Activated CD4-positive, alpha-beta memory T cell treated with anti-CD3 and anti-CD28 coated beads, Interleukin-2, amount 10 ng/mL, durations not matched to agents 7 days and 5 days (primary cell): ENCODE measurements around the gene MON2. TPM values are rescaled to one million over a fixed set of nuclear protein-coding genes. Genes with fewer than 3 reads are reported as not detected.
"Not testable (repeated sequence)": the region's sequence is repeated elsewhere in the genome, so short reads cannot be mapped to it uniquely, and the experiment has no call there.

ENCODE experiments used
- CTCF ChIA-PET: fragments of 350-600 bp; sonication (Branson Sonifier 250); formaldehyde crosslinking; loops from one replicate; lab custom pipeline; 2021; ENCODE audit warnings: antibody characterized with exemption, inconsistent platforms; lab: Charles Lee
- POLR2A ChIA-PET: fragments of 350-600 bp; sonication (Branson Sonifier 250); formaldehyde crosslinking; loops from one replicate; lab custom pipeline; 2021; ENCODE audit warnings: antibody characterized with exemption; lab: Charles Lee
- DNase-seq: peaks from one replicate; pipeline ENCODE4 v3.0.0-alpha.2; 2020
- H3K27ac Mint-ChIP-seq: one replicate; pipeline ENCODE4 v1.8.0; 2021; ENCODE audit warnings: mild to moderate bottlenecking, mixed read lengths
- H3K27me3 Mint-ChIP-seq: one replicate; pipeline ENCODE4 v1.8.0; 2021; ENCODE audit warnings: mixed read lengths
- H3K36me3 Mint-ChIP-seq: one replicate; pipeline ENCODE4 v1.8.0; 2021; ENCODE audit warnings: low read depth, mixed read lengths
- H3K4me1 Mint-ChIP-seq: one replicate; pipeline ENCODE4 v1.8.0; 2021; ENCODE audit warnings: mixed read lengths
- H3K4me3 Mint-ChIP-seq: one replicate; pipeline ENCODE4 v1.8.0; 2021; ENCODE audit warnings: mild to moderate bottlenecking, mixed read lengths
- H3K9me3 Mint-ChIP-seq: one replicate; pipeline ENCODE4 v1.8.0; 2021; ENCODE audit warnings: mixed read lengths
- total RNA-seq, 2 experiments: library from RNA; stranded (reverse); gene quantifications; one replicate each; pipeline ENCODE4 v1.2.3, GENCODE V29; 2021

MON2 gene
- total RNA-seq, 2 experiments from 2014 or later = 42.0 to 45.0 TPM

GRCh38 chr12:62455429-62455828, 11.2 kb upstream of the MON2 start:
- POLR2A ChIA-PET = interaction anchor here (1.4 kb wide), 1 partner anchor 12 kb away, joined by 5 read pairs; no protein-coding TSS in a partner anchor
- not testable (repeated sequence) for H3K27me3 Mint-ChIP-seq, H3K36me3 Mint-ChIP-seq, H3K4me3 Mint-ChIP-seq, H3K9me3 Mint-ChIP-seq, H3K4me1 Mint-ChIP-seq, H3K27ac Mint-ChIP-seq, DNase-seq
- CTCF ChIA-PET = interaction anchor here (0.7 kb wide), 1 partner anchor 69 kb away, joined by 3 read pairs; no protein-coding TSS in a partner anchor

DNA sequence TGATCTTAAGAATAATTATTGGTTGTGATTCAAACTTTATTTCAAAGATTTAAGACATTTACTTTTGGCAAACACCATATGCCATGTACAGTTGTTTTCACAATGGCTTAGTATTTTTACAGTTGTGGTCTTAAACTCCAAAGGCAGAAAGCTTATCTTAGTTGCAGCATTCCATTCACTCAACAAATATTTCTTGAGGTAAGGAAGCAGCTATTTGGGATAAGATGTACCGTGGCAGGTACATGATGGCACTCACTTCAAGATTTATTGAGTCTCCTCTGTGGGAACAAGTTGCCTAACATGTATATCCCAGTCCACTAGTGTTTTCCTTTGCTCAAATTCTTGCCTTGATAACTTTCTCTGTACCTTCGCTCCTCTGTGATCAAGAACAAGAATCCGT, 8.0 kb upstream of the MON2 start:
- no peak overlapping the region for H3K4me3 Mint-ChIP-seq
- H3K4me1 Mint-ChIP-seq = no peaks in the 10 kb centered on the region
- H3K36me3 Mint-ChIP-seq = peaks cover 4% of the 10 kb centered on the region
- H3K27me3 Mint-ChIP-seq = peaks cover 7% of the 10 kb centered on the region
- CTCF ChIA-PET = interaction anchor here (1.0 to 1.1 kb wide), 2 partner anchors 9 to 23 kb away, joined by 3 read pairs; partner anchors contain the start of gene MON2
- no peak overlapping the region for H3K27ac Mint-ChIP-seq
- DNase-seq = no peak
- POLR2A ChIA-PET = interaction anchor here (2.1 kb wide), 1 partner anchor 8 kb away, joined by 6 read pairs; the partner anchor contains the start of gene MON2
- peaks cover 18% of the 10 kb centered on the region for H3K9me3 Mint-ChIP-seq

DNA sequence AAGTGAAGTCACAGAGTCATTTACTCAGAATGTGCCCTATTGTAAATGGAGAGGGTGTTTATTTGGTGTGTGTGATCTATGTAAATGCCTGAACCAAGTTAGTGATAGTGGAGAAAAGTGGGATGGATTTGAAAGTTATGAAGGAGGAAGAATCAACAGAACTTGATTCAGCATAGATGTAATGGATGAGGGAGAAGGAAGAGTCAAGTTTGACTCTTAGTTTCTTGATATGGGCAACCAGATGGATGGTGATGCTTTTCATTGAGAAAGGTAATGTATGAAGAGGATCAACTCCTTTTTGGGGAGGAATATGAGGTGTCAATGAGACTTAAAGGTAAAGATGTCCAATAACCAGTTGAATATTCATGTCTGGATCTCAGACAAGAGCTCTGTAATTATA, 6.7 kb upstream of the MON2 start:
- peaks cover 21% of the 10 kb centered on the region for H3K9me3 Mint-ChIP-seq
- H3K4me3 Mint-ChIP-seq = no peak overlapping the region
- no peaks in the 10 kb centered on the region for H3K4me1 Mint-ChIP-seq
- H3K36me3 Mint-ChIP-seq = peaks cover 6% of the 10 kb centered on the region
- ChIA-PET POLR2A (no interaction called here), CTCF (interaction anchor here (1.4 kb wide), 1 partner anchor 23 kb away, joined by 3 read pairs; no protein-coding TSS in a partner anchor)
- no peak for DNase-seq
- peaks cover 7% of the 10 kb centered on the region for H3K27me3 Mint-ChIP-seq
- no peak overlapping the region for H3K27ac Mint-ChIP-seq

GRCh38 chr12:62461171-62461837, 5.3 kb upstream of the MON2 start:
- H3K27ac Mint-ChIP-seq, H3K4me3 Mint-ChIP-seq, H3K4me1 Mint-ChIP-seq, H3K36me3 Mint-ChIP-seq, CTCF ChIA-PET, H3K27me3 Mint-ChIP-seq, POLR2A ChIA-PET, DNase-seq: not testable (repeated sequence)
- peaks cover 18% of the 10 kb centered on the region for H3K9me3 Mint-ChIP-seq

GRCh38 chr12:62463252-62463651, 3.4 kb upstream of the MON2 start:
- Mint-ChIP-seq H3K4me1 (peaks cover 14% of the 10 kb centered on the region), H3K9me3 (peaks cover 17% of the 10 kb centered on the region), H3K36me3 (peaks cover 10% of the 10 kb centered on the region)
- DNase-seq, POLR2A ChIA-PET, H3K4me3 Mint-ChIP-seq, H3K27me3 Mint-ChIP-seq, CTCF ChIA-PET, H3K27ac Mint-ChIP-seq: not testable (repeated sequence)

- Mint-ChIP-seq H3K4me1 (peaks cover 25% of the 10 kb centered on the region), H3K9me3 (peaks cover 14% of the 10 kb centered on the region), H3K4me3 (peak overlapping the region; percentile 88), H3K36me3 (peaks cover 10% of the 10 kb centered on the region), H3K27me3 (peaks cover 3% of the 10 kb centered on the region), H3K27ac (peak overlapping the region; percentile 88)
- ChIA-PET POLR2A (interaction anchor here (0.6 to 2.9 kb wide), 12 partner anchors 8 to 348 kb away, joined by 3 to 40 read pairs (median 4); partner anchors contain the start of gene USP15), CTCF (interaction anchor here (0.5 to 1.5 kb wide), 7 partner anchors 10 to 598 kb away, joined by 3 to 4 read pairs (median 3); no protein-coding TSS in a partner anchor)
- peak; percentile 31 for DNase-seq
These were observed 520 bp upstream of the MON2 start for GRCh38 chr12:62466018-62466593.

- peaks cover 5% of the 10 kb centered on the region for H3K9me3 Mint-ChIP-seq
- ChIA-PET CTCF (interaction anchor here (0.7 kb wide), 1 partner anchor 181 kb away, joined by 3 read pairs; no protein-coding TSS in a partner anchor), POLR2A (interaction anchor here (0.6 to 1.3 kb wide), 2 partner anchors 14 to 47 kb away, joined by 3 read pairs; no protein-coding TSS in a partner anchor)
- no peak overlapping the region for H3K27ac Mint-ChIP-seq
- peak overlapping the region; percentile 88 for H3K4me3 Mint-ChIP-seq
- peaks cover 25% of the 10 kb centered on the region for H3K4me1 Mint-ChIP-seq
- peaks cover 12% of the 10 kb centered on the region for H3K36me3 Mint-ChIP-seq
- DNase-seq = no peak
- H3K27me3 Mint-ChIP-seq = no peaks in the 10 kb centered on the region
These were observed 1.8 kb downstream of the MON2 start for GRCh38 chr12:62468397-62468796.

GRCh38 chr12:62468935-62469334, 2.3 kb downstream of the MON2 start:
- Mint-ChIP-seq H3K4me1 (peaks cover 26% of the 10 kb centered on the region), H3K36me3 (peaks cover 13% of the 10 kb centered on the region), H3K27ac (no peak overlapping the region), H3K27me3 (no peaks in the 10 kb centered on the region), H3K9me3 (peaks cover under 1% of the 10 kb centered on the region), H3K4me3 (no peak overlapping the region)
- ChIA-PET CTCF (interaction anchor here (0.7 to 1.0 kb wide), 2 partner anchors 137 to 180 kb away, joined by 3 read pairs; no protein-coding TSS in a partner anchor), POLR2A (interaction anchor here (0.6 to 1.2 kb wide), 2 partner anchors 14 to 89 kb away, joined by 3 read pairs; no protein-coding TSS in a partner anchor)
- no peak for DNase-seq

GRCh38 chr12:62469704-62470103, 3.1 kb downstream of the MON2 start:
- POLR2A ChIA-PET = interaction anchor here (1.2 kb wide), 1 partner anchor 90 kb away, joined by 3 read pairs; no protein-coding TSS in a partner anchor
- CTCF ChIA-PET = interaction anchor here (1.0 to 1.2 kb wide), 2 partner anchors 32 to 136 kb away, joined by 3 to 5 read pairs; no protein-coding TSS in a partner anchor
- peaks cover 15% of the 10 kb centered on the region for H3K36me3 Mint-ChIP-seq
- no peak overlapping the region for H3K27ac Mint-ChIP-seq
- no peak for DNase-seq
- H3K4me3 Mint-ChIP-seq = peak overlapping the region; percentile 3
- peaks cover 28% of the 10 kb centered on the region for H3K4me1 Mint-ChIP-seq
- H3K9me3 Mint-ChIP-seq = no peaks in the 10 kb centered on the region
- H3K27me3 Mint-ChIP-seq = no peaks in the 10 kb centered on the region

GRCh38 chr12:62471734-62472133, 5.1 kb downstream of the MON2 start:
- Mint-ChIP-seq H3K4me1 (peaks cover 24% of the 10 kb centered on the region), H3K9me3 (no peaks in the 10 kb centered on the region), H3K36me3 (peaks cover 22% of the 10 kb centered on the region), H3K4me3 (no peak overlapping the region), H3K27me3 (no peaks in the 10 kb centered on the region), H3K27ac (no peak overlapping the region)
- ChIA-PET CTCF (no interaction called here), POLR2A (no interaction called here)
- DNase-seq = no peak

GRCh38 chr12:62472472-62472871, 5.8 kb downstream of the MON2 start:
- Mint-ChIP-seq H3K9me3 (no peaks in the 10 kb centered on the region), H3K4me3 (no peak overlapping the region), H3K36me3 (peaks cover 28% of the 10 kb centered on the region), H3K27ac (no peak overlapping the region), H3K4me1 (peaks cover 23% of the 10 kb centered on the region), H3K27me3 (no peaks in the 10 kb centered on the region)
- DNase-seq = no peak
- POLR2A ChIA-PET = no interaction called here
- CTCF ChIA-PET = interaction anchor here (1.0 to 1.6 kb wide), 2 partner anchors 34 to 322 kb away, joined by 3 read pairs; no protein-coding TSS in a partner anchor

- no peak for DNase-seq
- Mint-ChIP-seq H3K36me3 (peaks cover 51% of the 10 kb centered on the region), H3K27ac (no peak overlapping the region), H3K4me3 (no peak overlapping the region), H3K27me3 (no peaks in the 10 kb centered on the region), H3K9me3 (no peaks in the 10 kb centered on the region), H3K4me1 (peaks cover 12% of the 10 kb centered on the region)
- POLR2A ChIA-PET = interaction anchor here (0.6 kb wide), 1 partner anchor 13 kb away, joined by 3 read pairs; no protein-coding TSS in a partner anchor
- CTCF ChIA-PET = no interaction called here
These were observed 15.4 kb downstream of the MON2 start for GRCh38 chr12:62481843-62482540.
